Natural killer cell (primary cell): ENCODE results near the gene PSEN1. TPM values are rescaled to one million over a fixed set of nuclear protein-coding genes. Genes with fewer than 3 reads are reported as not detected.

Experiments
- ATAC-seq, 3 donors: fragments of 150-1000 bp in 2 of 3; fragments of 200-7000 bp in 1 of 3; cut with Tn5 transposase; 1 replicate in 1 of 3; 2 replicates in 2 of 3; pipeline ENCODE4 v1.10.0; 2021; ENCODE audit warnings: mild to moderate bottlenecking in 2 of 3, moderate library complexity in 2 of 3
- DNase-seq, 2 donors: peaks; one replicate each; pipeline versions ENCODE4 v3.0.0 to v3.0.0-alpha.2; 2013 to 2021; ENCODE audit warnings: mixed read lengths in 1 of 2
- H3K27ac ChIP-seq: one replicate; pipeline ENCODE4 v1.5.1; 2013; ENCODE audit warnings: mild to moderate bottlenecking, low read length
- H3K27me3 ChIP-seq: one replicate; pipeline ENCODE4 v1.6.1; 2013; ENCODE audit warnings: low read length; ENCODE audit not compliant: control insufficient read depth, insufficient read depth
- H3K36me3 ChIP-seq: one replicate; pipeline ENCODE4 v1.6.1; 2013; ENCODE audit warnings: low read length; ENCODE audit not compliant: control insufficient read depth, insufficient read depth
- H3K4me1 ChIP-seq: one replicate; pipeline ENCODE4 v1.6.1; 2013; ENCODE audit warnings: low read length; ENCODE audit not compliant: control insufficient read depth, insufficient read depth
- H3K4me3 ChIP-seq: one replicate; pipeline ENCODE4 v1.5.1; 2013; ENCODE audit warnings: low read length
- H3K9me3 ChIP-seq: one replicate; pipeline ENCODE4 v1.6.1; 2013; ENCODE audit warnings: low read length; ENCODE audit not compliant: control insufficient read depth, insufficient read depth
- H3K27ac Mint-ChIP-seq, 2 donors: one replicate each; pipeline ENCODE4 v1.8.0; 2022; ENCODE audit warnings: mild to moderate bottlenecking in 2 of 2, mixed read lengths in 2 of 2, moderate library complexity in 1 of 2
- H3K27me3 Mint-ChIP-seq, 2 donors: one replicate each; pipeline ENCODE4 v1.8.0; 2022; ENCODE audit warnings: low read depth in 2 of 2, mixed read lengths in 2 of 2
- H3K36me3 Mint-ChIP-seq: one replicate; pipeline ENCODE4 v1.8.0; 2022; ENCODE audit warnings: mixed read lengths
- H3K4me1 Mint-ChIP-seq, 2 donors: one replicate each; pipeline ENCODE4 v1.8.0; 2022; ENCODE audit warnings: mixed read lengths in 2 of 2
- H3K4me3 Mint-ChIP-seq: one replicate; pipeline ENCODE4 v1.8.0; 2022; ENCODE audit warnings: mild to moderate bottlenecking, moderate library complexity, mixed read lengths
- H3K9me3 Mint-ChIP-seq, 2 donors: one replicate each; pipeline ENCODE4 v1.8.0; 2022; ENCODE audit warnings: mixed read lengths in 2 of 2
- CTCF ChIP-seq: fragments of 200-600 bp; IDR thresholded peaks from one replicate; pipeline ENCODE4 v1.8.0; 2022; ENCODE audit warnings: antibody characterized with exemption
- whole genome bisulfite sequencing: methylation state at CpG from one replicate; pipeline ENCODE4 v1.1.7; 2013; ENCODE audit warnings: missing lambda C conversion rate; ENCODE audit not compliant: insufficient coverage; 5-methylcytosine and 5-hydroxymethylcytosine counted together
- intact Hi-C: fragments of 100-400 bp; cut with micrococcal nuclease; formaldehyde crosslinking; loops from one replicate; pipeline ENCODE4 v1.14.2; 2022
- total RNA-seq, 4 donors: library from RNA; stranded (reverse); fragments of 120-200 nt in 1 of 4; gene quantifications; one replicate each; pipeline versions ENCODE4 v1.2.3 to v1.2.4, GENCODE V29; 2013 to 2022

PSEN1 gene
- total RNA-seq, 3 donors from 2014 or later (not counting 1 experiment from before 2014, with no cell fraction given): 47.1 to 62.6 (median 55.2) TPM

- Histone ChIP-seq H3K4me3 (no peak overlapping the region), H3K27ac (no peak overlapping the region), H3K9me3 (no peaks in the 10 kb centered on the region), H3K27me3 (peaks cover 19% of the 10 kb centered on the region), H3K4me1 (peaks cover 36% of the 10 kb centered on the region), H3K36me3 (no peaks in the 10 kb centered on the region)
- no peak for DNase-seq
- intact Hi-C loops: no loop called here
- Mint-ChIP-seq H3K27me3 (peaks cover 54 to 60% of the 10 kb centered on the region in 2 donors), H3K4me3 (no peak overlapping the region), H3K9me3 (no peaks in the 10 kb centered on the region), H3K27ac (no peak overlapping the region), H3K4me1 (peaks cover 14 to 34% of the 10 kb centered on the region in 2 donors), H3K36me3 (no peaks in the 10 kb centered on the region)
- ATAC-seq: no peak
- WGBS: 0% methylated on average over 2 of the region's 3 CpGs
- TF ChIP-seq CTCF: no peak
Observed at GRCh38 chr14:73243341-73243740, 107.0 kb downstream of the PSEN1 start.

- Histone ChIP-seq H3K4me1 (peaks cover 33% of the 10 kb centered on the region), H3K27ac (no peak overlapping the region), H3K4me3 (no peak overlapping the region), H3K9me3 (no peaks in the 10 kb centered on the region), H3K27me3 (peaks cover 17% of the 10 kb centered on the region), H3K36me3 (no peaks in the 10 kb centered on the region)
- Mint-ChIP-seq H3K9me3 (no peaks in the 10 kb centered on the region), H3K4me1 (peaks cover 14 to 34% of the 10 kb centered on the region in 2 donors), H3K27ac (no peak overlapping the region), H3K27me3 (peaks cover 51 to 57% of the 10 kb centered on the region in 2 donors), H3K4me3 (no peak overlapping the region), H3K36me3 (no peaks in the 10 kb centered on the region)
- intact Hi-C loops: no loop called here
- 95% methylated on average over 2 of the region's 2 CpGs for WGBS
- TF ChIP-seq CTCF: no peak
- ATAC-seq (no peak), DNase-seq (no peak)
Observed at GRCh38 chr14:73243748-73244147, 107.4 kb downstream of the PSEN1 start.

GRCh38 chr14:73244541-73245290 lies 108.4 kb downstream of the PSEN1 start:
- H3K4me1 Mint-ChIP-seq: peaks cover 14 to 34% of the 10 kb centered on the region in 2 donors
- TF ChIP-seq CTCF: no peak
- ATAC-seq (no peak), DNase-seq (no peak)
- H3K9me3 Mint-ChIP-seq: no peaks in the 10 kb centered on the region
- Histone ChIP-seq H3K27me3 (peaks cover 17% of the 10 kb centered on the region), H3K4me3 (no peak overlapping the region), H3K27ac (no peak overlapping the region), H3K36me3 (no peaks in the 10 kb centered on the region), H3K9me3 (no peaks in the 10 kb centered on the region), H3K4me1 (peaks cover 33% of the 10 kb centered on the region)
- intact Hi-C loops: no loop called here
- H3K36me3 Mint-ChIP-seq: no peaks in the 10 kb centered on the region
- WGBS: 60% methylated on average over 14 of the region's 14 CpGs
- H3K27me3 Mint-ChIP-seq: peaks cover 43 to 48% of the 10 kb centered on the region in 2 donors
- H3K27ac Mint-ChIP-seq: no peak overlapping the region
- H3K4me3 Mint-ChIP-seq: peak overlapping the region; percentile 80
